ENCODE measurements around the gene KCNAB1. TPM values are rescaled to one million over a fixed set of nuclear protein-coding genes. Genes with fewer than 3 reads are reported as not detected.

The KCNAB1 gene
- total and polyA plus RNA-seq, 2 donors (not counting 1 experiment from before 2014, with no cell fraction given): 0.03 to 0.33 TPM

DNA sequence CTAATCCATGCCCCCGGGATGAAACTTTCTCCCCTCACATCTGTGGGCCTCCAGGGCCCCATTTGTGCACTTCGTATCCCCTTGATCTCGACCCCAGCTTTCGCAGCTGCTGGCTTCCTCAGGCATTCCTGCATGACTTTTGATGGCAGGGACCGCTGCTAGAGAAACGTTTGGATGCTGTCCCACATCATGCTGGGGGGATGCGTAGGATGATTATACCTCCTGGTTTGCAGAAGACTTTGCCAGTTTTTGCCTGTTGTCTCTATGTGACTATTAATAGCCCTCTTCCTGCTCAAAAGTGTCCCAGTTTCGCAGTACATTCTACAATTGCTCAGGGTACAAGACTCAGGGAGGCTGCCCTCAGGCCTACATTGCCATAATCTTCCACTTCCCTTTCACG lies 10.4 kb upstream of the KCNAB1 start:
- no peak overlapping the region for H2AFZ ChIP-seq (ENCODE audit: low read length)
- no peaks in the 10 kb centered on the region for H4K20me1 ChIP-seq (ENCODE audit: control insufficient read depth, extremely low read depth, insufficient read depth, low read length)
- no peak overlapping the region for H3K27ac ChIP-seq (ENCODE audit: insufficient read depth, low read length)
- H3K36me3 ChIP-seq (ENCODE audit: control insufficient read depth, insufficient read depth, low read length): no peaks in the 10 kb centered on the region
- H3K4me2 ChIP-seq (ENCODE audit: extremely low read depth, insufficient read depth, low read length): no peak overlapping the region
- H3K9ac ChIP-seq (ENCODE audit: insufficient read depth, low read length): no peak overlapping the region
- H3K4me3 ChIP-seq (replicated peaks in 1 of 4; ENCODE audit: control extremely low read depth in 1 of 4, insufficient read depth in 1 of 4, low read depth in 3 of 4, low read length in 4 of 4): no peak overlapping the region
- no peaks in the 10 kb centered on the region for H3K9me3 ChIP-seq (ENCODE audit: control insufficient read depth, insufficient read depth, low read depth, low read length)
- no peaks in the 10 kb centered on the region for H3K4me1 ChIP-seq (ENCODE audit: control insufficient read depth, extremely low read depth, insufficient read depth, low read length)
- H3K79me2 ChIP-seq (ENCODE audit: control insufficient read depth, insufficient read depth, low read length): no peaks in the 10 kb centered on the region
- H3K27me3 ChIP-seq (ENCODE audit: control insufficient read depth, insufficient read depth, low read length): no peaks in the 10 kb centered on the region
- TF ChIP-seq, protein P1, sequence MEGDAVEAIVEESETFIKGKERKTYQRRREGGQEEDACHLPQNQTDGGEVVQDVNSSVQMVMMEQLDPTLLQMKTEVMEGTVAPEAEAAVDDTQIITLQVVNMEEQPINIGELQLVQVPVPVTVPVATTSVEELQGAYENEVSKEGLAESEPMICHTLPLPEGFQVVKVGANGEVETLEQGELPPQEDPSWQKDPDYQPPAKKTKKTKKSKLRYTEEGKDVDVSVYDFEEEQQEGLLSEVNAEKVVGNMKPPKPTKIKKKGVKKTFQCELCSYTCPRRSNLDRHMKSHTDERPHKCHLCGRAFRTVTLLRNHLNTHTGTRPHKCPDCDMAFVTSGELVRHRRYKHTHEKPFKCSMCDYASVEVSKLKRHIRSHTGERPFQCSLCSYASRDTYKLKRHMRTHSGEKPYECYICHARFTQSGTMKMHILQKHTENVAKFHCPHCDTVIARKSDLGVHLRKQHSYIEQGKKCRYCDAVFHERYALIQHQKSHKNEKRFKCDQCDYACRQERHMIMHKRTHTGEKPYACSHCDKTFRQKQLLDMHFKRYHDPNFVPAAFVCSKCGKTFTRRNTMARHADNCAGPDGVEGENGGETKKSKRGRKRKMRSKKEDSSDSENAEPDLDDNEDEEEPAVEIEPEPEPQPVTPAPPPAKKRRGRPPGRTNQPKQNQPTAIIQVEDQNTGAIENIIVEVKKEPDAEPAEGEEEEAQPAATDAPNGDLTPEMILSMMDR (conservative IDR thresholded peaks at IDR 0.05 in 1 of 2, IDR thresholded peaks at IDR 0.05 in 1 of 2; ENCODE audit: low read depth in 1 of 2, low read length in 2 of 2): no peak
- TF ChIP-seq EZH2 (IDR thresholded peaks at IDR 0.05; ENCODE audit: low read length, missing control alignments): no peak
- DNase-seq (ENCODE audit: low read depth in 2 of 2): no peak

DNA sequence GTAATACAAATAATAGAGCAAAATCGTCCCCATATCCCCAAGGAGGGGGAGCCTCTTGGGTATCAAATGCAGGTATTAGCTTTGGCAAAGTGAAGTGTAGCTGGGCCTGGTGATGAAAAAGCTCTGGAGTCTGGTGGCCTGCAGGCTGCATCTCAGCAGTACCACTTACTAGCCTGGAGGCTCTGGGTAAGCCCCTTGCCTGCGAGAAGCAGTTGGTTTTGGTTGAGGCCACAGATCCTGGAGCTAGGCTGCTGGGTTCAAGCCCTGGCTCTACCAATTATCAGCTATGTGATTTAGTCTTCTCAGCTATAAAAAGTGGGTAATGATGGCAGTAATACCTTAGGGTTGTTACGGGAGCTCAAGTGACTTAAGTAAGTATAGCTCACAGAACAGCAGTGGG lies 6.1 kb downstream of the KCNAB1 start:
- no peak overlapping the region for H3K9ac ChIP-seq (ENCODE audit: insufficient read depth, low read length)
- no peaks in the 10 kb centered on the region for H3K9me3 ChIP-seq (ENCODE audit: control insufficient read depth, insufficient read depth, low read depth, low read length)
- H3K79me2 ChIP-seq (ENCODE audit: control insufficient read depth, insufficient read depth, low read length): no peaks in the 10 kb centered on the region
- no peak overlapping the region for H2AFZ ChIP-seq (ENCODE audit: low read length)
- H3K36me3 ChIP-seq (ENCODE audit: control insufficient read depth, insufficient read depth, low read length): no peaks in the 10 kb centered on the region
- DNase-seq (ENCODE audit: low read depth in 2 of 2): no peak
- H4K20me1 ChIP-seq (ENCODE audit: control insufficient read depth, extremely low read depth, insufficient read depth, low read length): no peaks in the 10 kb centered on the region
- peaks cover 4% of the 10 kb centered on the region for H3K27me3 ChIP-seq (ENCODE audit: control insufficient read depth, insufficient read depth, low read length)
- TF ChIP-seq, protein P1 (conservative IDR thresholded peaks at IDR 0.05 in 1 of 2, IDR thresholded peaks at IDR 0.05 in 1 of 2; ENCODE audit: low read depth in 1 of 2, low read length in 2 of 2): no peak
- no peak for TF ChIP-seq EZH2 (IDR thresholded peaks at IDR 0.05; ENCODE audit: low read length, missing control alignments)
- no peak overlapping the region for H3K4me3 ChIP-seq (replicated peaks in 1 of 4; ENCODE audit: control extremely low read depth in 1 of 4, insufficient read depth in 1 of 4, low read depth in 3 of 4, low read length in 4 of 4)
- H3K4me2 ChIP-seq (ENCODE audit: extremely low read depth, insufficient read depth, low read length): no peak overlapping the region
- no peak overlapping the region for H3K27ac ChIP-seq (ENCODE audit: insufficient read depth, low read length)
- no peaks in the 10 kb centered on the region for H3K4me1 ChIP-seq (ENCODE audit: control insufficient read depth, extremely low read depth, insufficient read depth, low read length)

DNA sequence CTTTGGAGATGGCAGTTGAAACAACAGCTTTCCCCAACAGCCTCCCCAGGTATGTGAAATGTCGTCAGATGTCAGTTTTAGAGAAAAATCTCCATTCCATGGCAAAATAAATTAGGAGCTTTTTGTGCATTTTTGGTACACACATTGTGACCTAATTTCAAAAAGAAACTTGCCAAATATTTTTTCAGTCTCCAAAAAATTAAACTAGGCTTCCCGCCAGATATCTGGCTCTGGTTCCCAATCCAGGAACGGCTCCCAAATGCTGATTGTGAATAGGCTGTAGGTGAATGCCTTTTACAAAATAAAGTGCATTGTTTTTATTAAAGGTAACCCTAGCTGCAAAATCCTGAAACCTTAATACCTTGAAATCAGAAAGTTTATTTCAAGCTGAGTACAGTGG lies 10.9 kb downstream of the KCNAB1 start:
- Histone ChIP-seq H3K9me3 (ENCODE audit: control insufficient read depth, insufficient read depth, low read depth, low read length) (no peaks in the 10 kb centered on the region), H3K4me3 (replicated peaks in 1 of 4; ENCODE audit: control extremely low read depth in 1 of 4, insufficient read depth in 1 of 4, low read depth in 3 of 4, low read length in 4 of 4) (no peak overlapping the region), H4K20me1 (ENCODE audit: control insufficient read depth, extremely low read depth, insufficient read depth, low read length) (no peaks in the 10 kb centered on the region), H3K27ac (ENCODE audit: insufficient read depth, low read length) (no peak overlapping the region), H3K27me3 (ENCODE audit: control insufficient read depth, insufficient read depth, low read length) (peaks cover 8% of the 10 kb centered on the region), H2AFZ (ENCODE audit: low read length) (no peak overlapping the region), H3K36me3 (ENCODE audit: control insufficient read depth, insufficient read depth, low read length) (no peaks in the 10 kb centered on the region), H3K79me2 (ENCODE audit: control insufficient read depth, insufficient read depth, low read length) (no peaks in the 10 kb centered on the region), H3K4me2 (ENCODE audit: extremely low read depth, insufficient read depth, low read length) (no peak overlapping the region), H3K4me1 (ENCODE audit: control insufficient read depth, extremely low read depth, insufficient read depth, low read length) (no peaks in the 10 kb centered on the region), H3K9ac (ENCODE audit: insufficient read depth, low read length) (no peak overlapping the region)
- no peak for TF ChIP-seq EZH2 (IDR thresholded peaks at IDR 0.05; ENCODE audit: low read length, missing control alignments)
- TF ChIP-seq, protein P1 (conservative IDR thresholded peaks at IDR 0.05 in 1 of 2, IDR thresholded peaks at IDR 0.05 in 1 of 2; ENCODE audit: low read depth in 1 of 2, low read length in 2 of 2): no peak
- no peak for DNase-seq (ENCODE audit: low read depth in 2 of 2)

Measured in fibroblast of lung (primary cell).